Eye (tissue), 1 donor: ENCODE data around the gene ARL15.

Experiments used
- DNase-seq: peaks from one replicate; pipeline ENCODE4 v3.0.0-alpha.2; 2015

The ARL15 gene

DNA sequence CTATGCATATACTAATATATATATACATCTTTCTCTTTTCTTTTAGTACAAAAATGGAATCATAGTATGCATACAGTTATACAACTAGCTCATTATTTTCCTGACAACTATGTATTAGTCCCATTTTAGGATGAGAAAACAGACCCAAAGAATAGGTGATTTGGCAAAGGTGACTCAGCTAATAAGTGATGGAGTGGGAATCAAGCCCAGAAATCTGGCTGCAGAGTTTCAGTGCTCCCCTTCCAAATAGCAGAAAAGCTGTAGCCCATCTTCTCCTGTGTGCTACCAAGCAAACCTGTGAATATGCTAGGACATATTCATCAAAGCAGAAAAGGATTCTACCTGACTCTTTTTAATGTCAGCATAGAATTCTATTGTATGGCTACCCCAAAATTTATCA, 114.7 kb downstream of the ARL15 start:
- no peak for DNase-seq

DNA sequence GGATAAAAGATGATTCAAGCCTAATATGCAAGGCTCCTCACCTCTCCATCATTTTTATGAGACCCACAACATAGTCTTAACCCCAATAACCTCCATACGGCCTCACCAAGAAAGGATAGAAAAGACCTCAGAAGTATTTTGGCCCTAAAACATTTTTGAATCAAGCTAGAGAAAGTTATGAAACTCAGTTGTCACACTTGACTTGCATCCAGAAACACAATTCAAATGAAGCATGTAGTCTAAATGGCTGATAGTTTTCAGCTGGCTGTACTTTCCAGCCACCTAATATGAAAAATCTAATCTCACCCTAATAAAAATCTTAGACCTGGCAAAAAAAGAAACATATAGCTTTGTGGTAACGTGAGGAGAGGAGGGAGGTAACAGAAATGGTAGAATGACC, 116.1 kb downstream of the ARL15 start:
- DNase-seq = no peak

DNA sequence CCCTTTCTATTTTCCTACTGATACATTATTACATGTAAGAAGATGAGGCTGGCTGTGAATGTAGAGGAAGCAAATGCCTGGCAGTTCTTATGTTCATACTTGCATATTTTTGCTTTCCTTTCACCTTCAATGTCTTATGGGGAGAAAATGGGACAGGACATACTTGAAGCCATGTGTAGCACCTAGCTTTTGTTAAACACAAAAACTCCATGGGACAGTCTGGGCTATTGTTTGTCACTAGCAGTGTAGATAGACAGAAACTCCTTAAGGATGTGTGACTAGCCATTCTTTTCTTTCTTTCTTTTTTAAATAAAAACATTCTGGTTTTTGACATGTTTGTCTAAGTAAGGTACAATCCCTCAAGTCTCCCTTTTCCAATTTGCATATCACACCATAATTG, 122.7 kb downstream of the ARL15 start:
- no peak for DNase-seq

DNA sequence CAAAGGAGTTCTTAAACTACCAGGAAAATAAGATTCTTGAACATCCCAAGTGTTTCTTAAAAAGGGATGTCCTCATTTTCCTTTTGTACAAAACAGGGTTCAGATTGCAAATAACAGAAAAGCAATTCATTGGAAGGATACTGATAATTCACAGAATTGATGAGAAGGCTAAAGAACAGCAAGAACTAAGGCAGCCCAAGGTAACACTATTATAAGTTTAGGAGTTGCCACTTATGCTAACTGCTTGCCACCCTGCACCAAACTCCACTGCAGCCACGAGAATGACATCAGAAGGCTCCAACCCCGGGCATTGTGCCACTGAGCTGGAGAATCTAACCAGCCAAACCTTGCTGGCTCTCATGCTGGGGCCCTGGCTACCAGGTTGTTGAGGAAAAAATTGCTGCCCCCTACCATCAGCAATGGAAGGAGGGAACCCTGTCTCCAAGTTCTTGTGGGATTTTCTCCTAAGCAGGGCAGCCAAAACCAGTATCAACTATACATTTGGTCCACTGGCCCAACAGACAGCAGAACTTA, 123.4 kb downstream of the ARL15 start:
- no peak for DNase-seq

DNA sequence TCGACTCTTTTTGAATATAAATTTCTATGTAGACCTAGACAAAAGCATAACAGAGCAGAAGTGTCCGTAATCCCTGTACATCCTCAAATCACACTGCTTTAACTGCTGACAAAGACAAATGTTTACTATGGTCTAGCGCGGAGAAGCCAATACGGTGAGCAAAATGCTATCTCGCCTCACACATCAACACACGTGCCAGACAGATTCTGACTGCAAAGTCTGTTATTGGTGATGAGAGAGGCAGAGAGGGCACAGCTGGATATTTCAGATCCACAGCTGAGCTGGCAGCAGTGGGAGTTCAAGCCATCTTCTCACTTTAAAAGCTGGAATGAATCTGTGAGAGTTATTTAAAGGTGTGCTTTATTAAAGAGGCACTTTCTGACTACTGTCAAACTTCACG, 124.3 kb downstream of the ARL15 start:
- peak; percentile 30 for DNase-seq

DNA sequence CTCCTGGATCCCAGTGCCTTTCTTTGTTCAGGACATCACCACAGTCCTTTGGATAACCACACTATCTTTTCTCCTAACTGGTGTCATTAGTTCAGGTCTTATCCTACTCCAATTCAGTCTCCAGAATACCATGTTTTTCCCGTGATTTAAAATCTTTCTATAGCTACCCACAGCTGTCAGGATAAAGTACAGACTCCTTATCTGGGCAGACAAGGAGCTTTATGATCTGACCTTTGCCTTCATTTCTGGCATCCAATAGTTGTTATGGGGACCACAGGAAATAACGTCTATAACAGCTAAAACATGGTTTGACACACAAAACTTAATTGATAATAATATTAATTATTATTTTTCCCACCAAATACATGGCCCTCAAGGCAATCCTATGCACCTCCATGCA, 125.6 kb downstream of the ARL15 start:
- no peak for DNase-seq

DNA sequence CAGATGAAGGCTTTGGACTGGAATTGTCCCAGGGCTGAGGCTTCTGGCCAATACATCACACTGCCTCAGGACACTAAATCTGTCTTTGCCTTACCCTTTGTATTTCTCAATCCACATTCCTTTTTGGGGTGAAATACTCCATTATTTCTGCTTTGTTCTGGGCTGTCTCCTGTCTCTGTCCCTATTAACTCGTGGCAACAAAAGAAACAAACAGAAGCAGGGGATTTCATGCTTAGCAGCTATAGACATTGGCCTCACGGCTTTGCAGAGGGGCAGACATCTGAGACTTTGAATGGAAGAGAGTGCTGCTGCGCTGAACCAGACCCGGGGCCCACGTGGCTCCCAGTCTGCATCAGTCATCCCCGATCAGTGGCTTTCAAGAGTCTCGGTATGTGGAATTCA, 129.7 kb downstream of the ARL15 start:
- DNase-seq = peak; percentile 46

DNA sequence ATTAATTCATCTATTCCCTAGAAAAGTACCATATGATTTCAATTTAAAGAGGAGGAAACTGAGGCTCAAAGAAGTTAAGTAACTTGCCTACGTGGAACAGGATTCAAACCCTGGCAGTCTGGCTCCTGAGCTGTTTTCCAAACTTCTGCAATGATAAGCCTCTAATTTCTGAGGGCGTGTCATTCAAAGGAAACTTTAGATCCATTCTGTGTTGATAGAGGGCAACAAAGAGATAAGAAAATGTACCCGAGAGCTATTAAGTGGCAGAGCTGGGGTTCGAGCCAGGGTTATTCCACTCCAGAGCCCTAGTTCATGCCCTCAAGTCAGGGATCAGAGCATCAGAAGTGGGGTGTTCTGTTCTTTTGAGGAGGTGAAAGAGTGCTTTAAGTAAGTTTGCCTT, 131.4 kb downstream of the ARL15 start:
- DNase-seq = no peak

DNA sequence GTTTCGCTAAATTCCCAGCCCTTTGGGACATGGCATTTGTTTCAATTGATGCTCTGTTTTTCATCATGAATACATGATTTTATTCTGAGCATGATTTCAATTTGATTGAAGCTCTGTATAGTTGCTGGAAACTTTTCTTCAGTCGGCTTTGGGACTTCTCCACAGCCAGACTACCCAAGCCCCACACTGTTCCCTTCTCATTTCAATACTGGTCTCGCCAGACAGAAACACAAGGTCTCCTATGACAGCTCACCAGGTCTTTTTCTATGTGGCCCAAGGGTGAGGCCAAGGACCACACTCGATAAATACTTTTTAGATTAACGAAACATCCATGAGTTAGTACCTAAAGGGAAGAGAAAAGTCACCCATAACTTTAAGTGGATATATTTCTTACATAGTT, 132.2 kb downstream of the ARL15 start:
- no peak for DNase-seq

DNA sequence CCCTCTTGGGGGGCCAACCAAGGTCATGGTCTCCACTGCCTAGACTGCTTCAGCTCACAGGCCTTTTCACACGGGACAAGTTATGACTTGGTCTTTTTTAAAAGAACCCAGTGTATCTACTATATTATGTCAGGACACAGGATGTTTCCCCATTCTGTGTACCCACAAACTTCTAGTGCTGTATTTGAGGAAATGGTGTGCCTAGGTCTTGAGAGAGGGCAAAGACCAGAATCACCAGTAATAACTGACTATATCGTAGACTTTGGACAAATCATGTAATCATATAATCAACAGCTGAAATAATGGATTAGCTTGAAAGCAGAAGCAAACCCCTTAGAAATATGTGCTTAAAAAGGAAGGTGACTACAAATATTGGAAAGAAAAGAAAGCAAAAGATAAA, 133.3 kb downstream of the ARL15 start:
- DNase-seq = no peak

DNA sequence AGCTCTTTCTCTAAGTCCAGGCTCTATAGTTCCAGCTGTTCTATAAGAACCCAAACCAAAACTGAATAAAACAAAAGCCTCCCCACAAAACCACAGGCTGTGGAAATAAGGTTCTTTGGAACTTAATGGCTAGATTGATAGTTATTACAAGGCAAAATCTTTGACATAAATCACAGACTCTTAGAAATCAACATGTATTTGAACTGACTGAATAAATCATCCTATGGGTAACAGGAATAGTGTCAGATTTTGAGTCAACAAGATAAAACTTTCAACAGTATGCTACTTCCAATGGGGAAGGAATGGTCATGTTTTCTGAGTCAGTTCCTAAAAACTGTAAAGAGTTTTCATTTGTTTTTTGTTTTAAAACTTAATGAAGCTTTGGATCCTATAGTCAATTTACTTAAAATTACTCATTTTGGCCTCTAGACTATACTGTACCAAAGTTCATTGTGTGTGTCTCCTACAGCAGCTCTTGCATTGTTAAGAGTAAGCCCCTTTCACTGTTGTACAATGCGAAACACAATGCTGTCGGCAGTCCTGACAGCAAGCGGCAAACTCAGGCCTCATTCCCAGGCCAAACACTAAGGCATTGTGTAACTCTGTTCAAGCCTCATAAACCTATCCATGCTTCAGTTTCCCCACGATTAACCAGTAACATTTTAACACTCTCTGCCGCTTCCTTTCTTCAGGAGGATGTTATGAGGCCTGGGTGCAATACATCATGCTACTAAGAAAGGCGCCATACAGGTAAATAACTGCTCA, 134.1 kb downstream of the ARL15 start:
- DNase-seq = peak; percentile 40

DNA sequence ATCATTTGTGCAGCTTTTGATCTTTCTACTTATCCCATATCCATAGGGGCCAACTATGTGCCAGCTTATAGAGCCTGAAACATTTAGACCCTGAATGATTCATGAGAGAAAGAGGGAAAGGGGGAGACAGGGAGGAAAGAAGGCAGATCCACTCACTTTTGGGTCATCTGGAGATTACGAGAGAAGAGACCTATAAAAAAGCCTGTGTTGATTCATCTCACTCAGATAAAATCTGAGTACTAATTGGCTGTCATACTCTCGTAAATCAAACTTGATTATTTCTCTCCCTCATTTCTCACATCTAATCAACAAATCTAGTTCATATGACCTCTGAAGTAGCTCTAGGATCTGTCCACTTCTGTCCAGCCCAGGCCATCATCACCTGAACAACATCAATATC, 137.1 kb downstream of the ARL15 start:
- no peak for DNase-seq

DNA sequence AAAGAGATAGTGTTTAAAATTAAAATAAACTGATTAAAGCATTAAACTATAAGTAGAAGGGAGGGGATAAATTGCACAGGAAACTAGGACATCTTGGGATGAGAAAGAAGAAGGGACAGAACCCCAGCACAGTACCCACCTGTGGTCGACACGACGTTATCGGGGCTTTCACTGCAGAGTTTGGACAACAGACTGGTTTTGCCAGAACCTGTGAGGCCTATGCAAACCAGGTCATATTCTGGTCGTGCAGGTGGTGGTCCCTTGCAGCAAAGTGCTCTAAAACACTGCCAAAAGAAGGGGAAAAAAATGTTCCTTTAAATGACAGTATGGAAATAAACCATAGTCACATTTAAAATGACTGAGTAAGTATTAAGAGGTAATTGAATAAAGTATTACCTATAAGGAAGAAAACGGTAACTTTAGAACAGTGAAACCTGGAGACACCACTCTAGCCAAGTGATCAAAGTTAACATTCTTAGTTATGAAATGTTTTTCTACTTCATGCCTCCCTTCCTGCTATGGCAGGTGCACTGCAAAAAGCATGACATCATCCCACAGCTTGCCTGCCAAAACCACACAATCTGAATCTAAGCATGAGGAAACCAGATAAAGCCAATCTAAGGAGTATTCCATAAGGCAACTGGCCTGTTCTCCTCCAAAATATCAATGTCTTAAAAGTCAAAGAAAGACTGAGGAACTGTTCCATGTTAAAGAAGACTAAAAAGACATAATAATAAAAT, 138.6 kb downstream of the ARL15 start:
- no peak for DNase-seq

DNA sequence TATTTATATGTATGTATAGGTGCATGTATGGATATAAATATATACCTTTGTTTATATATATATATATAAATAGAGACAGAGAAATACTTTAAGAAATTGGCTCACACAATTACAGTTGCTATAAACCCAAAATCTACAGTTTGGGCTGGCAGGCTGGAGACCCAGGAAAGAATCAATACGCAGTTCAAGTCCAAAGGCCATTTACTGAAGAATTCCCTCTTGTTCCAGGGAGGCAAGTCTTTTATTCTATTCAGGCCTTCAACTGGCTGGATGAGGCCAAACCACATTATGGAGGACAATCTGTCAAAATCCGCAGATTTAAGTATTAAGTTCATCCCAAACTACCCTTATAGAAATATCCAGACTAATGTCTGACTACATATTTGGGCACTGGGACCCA, 144.7 kb downstream of the ARL15 start:
- DNase-seq = no peak

DNA sequence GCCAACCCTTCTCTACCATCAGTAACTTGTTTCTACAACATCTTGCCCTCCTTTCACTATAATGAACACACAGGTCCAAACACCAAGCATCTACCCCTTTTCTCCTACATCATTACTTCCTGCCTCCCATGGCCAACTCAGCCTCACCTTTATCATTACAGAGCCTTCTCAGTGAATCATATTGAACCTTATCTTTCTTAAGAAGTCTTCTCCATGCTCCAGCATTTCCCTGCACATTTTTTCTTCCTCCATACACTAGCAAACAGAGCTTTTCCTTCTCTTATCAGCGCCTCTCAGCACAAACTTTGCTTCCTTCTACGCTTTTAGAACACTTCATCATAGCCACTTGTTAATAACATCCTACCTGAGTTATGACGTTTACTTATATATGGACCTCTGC, 148.2 kb downstream of the ARL15 start:
- no peak for DNase-seq

DNA sequence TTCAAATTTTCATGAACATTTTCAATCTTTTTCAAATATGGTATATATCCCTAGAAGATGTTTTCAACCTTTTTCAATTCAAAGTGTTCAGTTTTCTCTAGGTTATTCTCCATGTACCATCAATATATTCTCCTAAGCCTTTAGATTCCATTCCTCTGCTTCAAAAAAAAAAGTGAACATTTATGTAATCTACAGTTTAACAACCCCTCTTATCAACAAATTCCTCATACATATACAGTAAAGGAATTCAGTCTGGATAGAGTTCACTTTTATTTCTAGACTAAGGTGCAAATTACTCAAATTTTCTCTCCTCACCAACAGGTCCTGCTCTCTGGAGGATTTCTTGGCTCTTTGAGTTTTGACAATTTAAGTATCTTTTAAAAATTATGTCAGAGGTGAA, 150.0 kb downstream of the ARL15 start:
- DNase-seq = no peak

DNA sequence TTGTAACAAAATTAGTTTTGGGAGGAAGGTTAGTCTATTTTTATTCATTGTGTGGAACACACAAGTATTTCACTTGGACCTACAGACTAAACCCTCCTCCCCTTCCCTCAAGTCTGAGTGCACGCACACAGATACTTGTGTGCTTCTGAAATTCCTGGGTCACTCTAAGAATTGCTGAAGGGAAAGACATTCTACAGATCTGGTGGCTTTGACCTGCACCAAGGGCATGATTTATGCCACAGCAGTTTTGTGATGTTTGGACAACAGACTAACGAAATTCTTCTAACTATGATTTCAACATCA, 150.5 kb downstream of the ARL15 start:
- no peak for DNase-seq

DNA sequence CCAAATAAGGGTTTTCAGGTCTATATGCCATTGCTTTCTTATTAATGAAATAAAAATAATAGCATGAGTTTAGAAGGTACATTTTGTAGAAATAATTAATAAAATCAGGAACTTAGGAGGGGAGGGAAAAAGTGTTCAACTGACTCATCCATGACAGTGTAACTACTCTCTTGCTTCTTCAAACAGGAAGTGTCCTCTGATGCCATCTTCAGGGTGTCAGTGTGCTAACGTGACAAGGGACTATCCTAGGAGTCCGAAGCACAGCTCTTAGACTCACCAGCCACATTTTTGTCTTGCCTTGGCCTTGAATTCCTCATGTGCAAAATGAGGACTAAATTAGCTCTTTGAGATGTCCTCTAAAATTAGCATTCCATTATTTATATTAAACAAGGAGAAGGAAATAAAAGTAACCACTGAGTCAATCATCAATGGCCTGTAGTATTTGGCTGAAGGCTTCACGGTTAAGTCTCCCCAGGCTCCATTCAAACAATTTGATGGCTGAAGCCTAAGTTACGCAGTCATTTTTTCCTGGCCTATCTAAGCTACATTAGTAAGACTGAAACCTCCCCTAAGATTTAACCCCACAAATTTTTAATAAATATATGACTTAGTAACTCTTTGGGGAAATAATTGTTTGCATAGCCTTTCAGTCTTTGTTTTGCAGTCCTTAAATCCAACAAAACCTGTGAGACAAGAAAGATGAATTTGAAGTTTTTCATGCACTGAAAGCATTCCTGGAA, 151.1 kb downstream of the ARL15 start:
- peak; percentile 24 for DNase-seq

DNA sequence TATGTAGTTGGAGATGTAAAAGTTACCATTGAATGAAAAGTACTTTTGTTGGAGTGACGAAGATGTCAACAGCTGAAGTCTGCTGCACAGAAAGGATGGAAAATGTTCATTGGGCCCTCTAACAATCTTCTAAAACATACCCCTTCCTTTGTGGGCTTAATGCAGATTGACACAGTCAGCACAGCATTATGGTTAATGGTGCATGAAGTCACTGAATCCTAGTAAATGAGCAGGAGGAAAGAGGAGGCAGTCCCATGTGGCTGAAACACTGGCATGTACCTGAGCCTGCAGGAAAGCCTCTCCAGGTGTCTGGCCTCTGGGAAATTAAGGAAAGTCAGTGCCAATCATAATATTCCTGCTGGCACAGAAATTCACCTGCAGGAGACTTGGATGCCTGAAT, 153.8 kb downstream of the ARL15 start:
- DNase-seq = peak; percentile 67

DNA sequence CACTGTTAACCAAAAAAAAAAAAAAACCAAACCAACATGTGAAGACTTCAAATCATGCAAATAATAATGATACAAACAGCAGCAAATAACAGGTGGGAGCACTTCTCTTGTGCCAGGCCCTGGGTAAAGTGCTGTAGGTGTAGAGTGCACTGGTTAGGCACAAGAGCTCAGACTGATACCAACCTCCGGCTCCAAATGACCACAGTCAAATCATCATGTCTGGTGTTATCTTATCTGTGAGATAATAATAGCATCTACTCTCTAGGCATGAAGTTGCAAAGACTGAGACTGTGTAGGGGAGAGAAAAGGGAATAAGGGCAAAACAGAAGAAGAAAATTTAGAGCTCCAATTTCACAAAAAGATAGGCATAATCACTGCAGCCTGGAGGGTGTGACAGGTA, 159.5 kb downstream of the ARL15 start:
- DNase-seq = no peak

DNA sequence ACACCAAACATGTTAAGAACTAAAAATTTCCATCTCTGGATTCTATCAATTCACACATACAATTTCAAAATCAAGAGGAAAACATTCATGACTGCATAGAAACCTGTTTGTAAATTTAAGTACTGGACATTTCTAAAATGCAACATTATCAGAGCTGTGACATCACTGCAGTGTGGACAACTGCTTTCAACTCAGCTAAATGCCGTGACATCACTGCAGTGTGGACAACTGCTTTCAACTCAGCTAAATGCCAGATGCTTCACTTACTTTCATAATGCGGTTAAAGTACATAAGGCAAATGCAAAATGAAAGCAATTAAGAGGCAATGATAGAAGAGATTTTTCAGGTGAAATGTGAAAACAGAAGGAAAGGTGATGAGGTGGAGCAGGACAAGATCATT, 161.5 kb downstream of the ARL15 start:
- DNase-seq = peak; percentile 33

DNA sequence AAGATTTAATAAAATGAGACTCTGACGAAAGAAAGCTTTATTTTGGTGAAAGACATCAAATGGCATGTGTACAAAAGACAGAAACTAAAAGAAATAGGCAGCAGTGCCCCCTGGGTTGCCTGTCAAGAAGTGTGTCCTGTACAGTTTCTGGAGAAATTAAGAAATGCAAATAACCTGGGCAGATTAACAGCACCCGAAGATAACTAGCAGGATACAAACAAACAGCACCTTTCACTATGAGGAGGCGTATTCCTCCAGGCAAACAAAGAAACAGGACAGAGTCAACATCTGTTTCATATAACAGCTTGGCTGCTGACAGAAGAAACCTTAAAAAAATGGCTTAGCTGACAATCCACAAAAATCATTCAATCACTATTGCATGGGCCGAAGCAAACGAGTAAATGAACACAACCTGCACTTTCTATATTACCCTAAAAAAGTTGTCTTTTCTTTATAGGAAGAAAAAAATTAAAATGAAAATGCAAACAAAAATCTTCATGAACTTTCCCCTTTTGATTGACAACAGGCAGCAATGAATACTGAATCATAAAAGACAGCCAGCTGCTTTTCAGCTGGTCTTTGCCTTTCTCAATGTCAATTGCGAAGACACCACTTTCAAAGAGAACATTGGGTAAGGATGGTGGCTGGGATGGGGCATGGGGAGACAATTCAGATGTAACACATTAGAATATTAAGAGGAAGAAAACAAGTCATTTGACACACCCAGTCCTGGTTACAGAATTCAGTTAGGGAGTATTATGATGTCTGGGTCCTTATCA, 162.1 kb downstream of the ARL15 start:
- peak; percentile 59 for DNase-seq

DNA sequence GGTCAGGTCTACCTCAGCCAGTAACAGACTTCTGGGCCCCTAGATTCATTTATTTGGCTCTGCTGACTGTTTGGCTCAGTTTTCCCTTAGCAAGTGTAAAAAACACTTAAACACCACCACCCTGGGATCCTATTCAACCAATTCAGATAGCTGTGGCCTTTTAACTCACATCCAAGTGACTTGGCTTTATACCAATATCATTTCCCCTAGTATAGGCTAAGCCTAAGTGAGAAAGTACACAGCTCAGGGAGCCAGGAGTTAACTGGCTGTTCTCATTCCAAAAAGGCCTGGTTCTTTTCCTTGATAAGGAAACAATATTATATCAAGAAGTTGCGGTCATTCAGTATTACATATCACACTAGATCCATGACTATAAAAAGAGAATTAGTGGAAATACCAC, 163.5 kb downstream of the ARL15 start:
- peak; percentile 52 for DNase-seq
